IMR-90 (cell line): Measurements from ENCODE around the gene CCDC69. TPM values are rescaled to one million over a fixed set of nuclear protein-coding genes. Genes with fewer than 3 reads are reported as not detected.

Source experiments
- ATAC-seq: fragments of 200-7000 bp; cut with Tn5 transposase; 2 replicates; pipeline ENCODE4 v1.9.1; 2020; ENCODE audit warnings: low read depth, mild to moderate bottlenecking, moderate library complexity
- BruUV-seq: library from RNA; stranded (reverse); fragments of 400-500 nt; replicated peaks from 2 replicates; lab custom pipeline; 2021; lab: Mats Ljungman, UMichigan
- CTCF ChIA-PET: fragments of 300-600 bp; formaldehyde crosslinking; extraction: SDS; loops from one replicate; lab custom pipeline; 2021; ENCODE audit warnings: antibody characterized with exemption; lab: Yijun Ruan, JAX
- POLR2A ChIA-PET: fragments of 300-600 bp; sonication (Branson Sonifier 250); formaldehyde crosslinking; loops from one replicate; lab custom pipeline; 2022; ENCODE audit warnings: antibody characterized with exemption; ENCODE audit not compliant: unreplicated experiment; lab: Charles Lee
- DNase-seq: peaks from one replicate; pipeline ENCODE4 v3.0.0; 2013
- H2AFZ ChIP-seq: replicated peaks from 2 replicates; pipeline ENCODE3; 2013; ENCODE audit warnings: low read length, mild to moderate bottlenecking; ENCODE audit not compliant: poor library complexity
- H2AK5ac ChIP-seq: 2 replicates; pipeline ENCODE4 v1.6.1; 2013; ENCODE audit warnings: low read depth, low read length, inconsistent platforms
- H2AK9ac ChIP-seq: replicated peaks from 2 replicates; pipeline ENCODE3; 2013; ENCODE audit warnings: mild to moderate bottlenecking, low read depth, low read length, moderate library complexity; ENCODE audit not compliant: poor library complexity
- H2BK120ac ChIP-seq: 2 replicates; pipeline ENCODE4 v1.6.1; 2013; ENCODE audit warnings: low read depth, low read length, inconsistent platforms
- H2BK15ac ChIP-seq: 3 replicates; pipeline ENCODE4 v1.6.1; 2013; ENCODE audit warnings: low read depth, low read length, inconsistent platforms
- H2BK20ac ChIP-seq: 2 replicates; pipeline ENCODE4 v1.6.1; 2013; ENCODE audit warnings: low read depth, mild to moderate bottlenecking, inconsistent platforms, low read length, moderate library complexity
- H2BK5ac ChIP-seq: 2 replicates; pipeline ENCODE4 v1.6.1; 2013; ENCODE audit warnings: mild to moderate bottlenecking, low read depth, low read length, inconsistent platforms; ENCODE audit not compliant: poor library complexity, severe bottlenecking
- H3K14ac ChIP-seq: replicated peaks from 2 replicates; pipeline ENCODE4 v1.6.1; 2013; ENCODE audit warnings: low read depth, low read length, inconsistent platforms
- H3K18ac ChIP-seq: 2 replicates; pipeline ENCODE4 v1.6.1; 2013; ENCODE audit warnings: low read depth, low read length, control low read depth
- H3K23ac ChIP-seq: 2 replicates; pipeline ENCODE4 v1.6.1; 2013; ENCODE audit warnings: low read depth, low read length, inconsistent platforms
- H3K27ac ChIP-seq: 2 replicates; pipeline ENCODE4 v1.5.1; 2013; ENCODE audit warnings: mild to moderate bottlenecking, control low read depth, low read length; ENCODE audit not compliant: insufficient read depth
- H3K27me3 ChIP-seq: 2 replicates; pipeline ENCODE4 v1.6.1; 2013; ENCODE audit warnings: low read length; ENCODE audit not compliant: control insufficient read depth, insufficient read depth
- H3K36me3 ChIP-seq: 2 replicates; pipeline ENCODE4 v1.6.1; 2013; ENCODE audit warnings: low read length, mixed read lengths; ENCODE audit not compliant: control insufficient read depth, insufficient read depth
- H3K4ac ChIP-seq: 2 replicates; pipeline ENCODE4 v1.6.1; 2013; ENCODE audit warnings: low read depth, low read length, inconsistent platforms
- H3K4me1 ChIP-seq: 2 replicates; pipeline ENCODE4 v1.6.1; 2013; ENCODE audit warnings: low read length, mixed read lengths; ENCODE audit not compliant: control insufficient read depth, insufficient read depth
- H3K4me2 ChIP-seq: 2 replicates; pipeline ENCODE4 v1.6.1; 2013; ENCODE audit warnings: low read depth, mild to moderate bottlenecking, control low read depth, low read length, moderate library complexity
- H3K4me3 ChIP-seq: 2 replicates; pipeline ENCODE4 v1.5.1; 2013; ENCODE audit warnings: low read depth, mild to moderate bottlenecking, control low read depth, low read length, moderate library complexity; ENCODE audit not compliant: insufficient read depth
- H3K56ac ChIP-seq: 2 replicates; pipeline ENCODE4 v1.6.1; 2013; ENCODE audit warnings: low read length, inconsistent platforms; ENCODE audit not compliant: insufficient read depth; ENCODE audit errors: extremely low read depth
- H3K79me1 ChIP-seq, 2 experiments: 2 replicates each; pipeline ENCODE4 v1.6.1; 2013; ENCODE audit warnings: low read length in 2 of 2, inconsistent platforms in 1 of 2, low read depth in 1 of 2
- H3K9ac ChIP-seq: 2 replicates; pipeline ENCODE4 v1.6.1; 2013; ENCODE audit warnings: low read depth, low read length, control low read depth
- H3K9me1 ChIP-seq: 2 replicates; pipeline ENCODE4 v1.6.1; 2013; ENCODE audit warnings: low read length, inconsistent platforms; ENCODE audit not compliant: insufficient read depth
- H3K9me3 ChIP-seq: 2 replicates; pipeline ENCODE4 v1.6.1; 2013; ENCODE audit warnings: low read length; ENCODE audit not compliant: control insufficient read depth, insufficient read depth
- H4K20me1 ChIP-seq: 2 replicates; pipeline ENCODE4 v1.6.1; 2013; ENCODE audit warnings: low read length, inconsistent platforms; ENCODE audit not compliant: insufficient read depth
- H4K5ac ChIP-seq: 2 replicates; pipeline ENCODE4 v1.6.1; 2013; ENCODE audit warnings: mild to moderate bottlenecking, low read depth, low read length, control low read depth
- H4K8ac ChIP-seq, 2 experiments: 2 replicates each; pipeline ENCODE4 v1.6.1; 2013; ENCODE audit warnings: low read depth in 2 of 2, low read length in 2 of 2, control low read depth in 1 of 2, inconsistent platforms in 1 of 2
- H4K91ac ChIP-seq: 2 replicates; pipeline ENCODE4 v1.6.1; 2013; ENCODE audit warnings: low read depth, low read length, inconsistent platforms; ENCODE audit not compliant: insufficient read depth
- MAFK ChIP-seq: IDR thresholded peaks from 2 replicates; pipeline ENCODE4 v1.6.1; 2012; ENCODE audit warnings: low read depth, low read length, improper control_type of control experiment
- NFE2L2 ChIP-seq: fragments of 150-350 bp; IDR thresholded peaks from 2 replicates; pipeline ENCODE4 v1.6.1; 2016; ENCODE audit warnings: low read depth, mild to moderate bottlenecking, low read length
- WGBS, 2 experiments: methylation state at CpG; one replicate each; pipeline versions ENCODE4 v1.1.5 to v1.1.7; 2013; ENCODE audit warnings: missing lambda C conversion rate in 2 of 2; ENCODE audit not compliant: insufficient read length in 1 of 2; ENCODE audit errors: extremely low coverage in 2 of 2; 5-methylcytosine and 5-hydroxymethylcytosine counted together
- dilution Hi-C: fragments of 300-500 bp; cut with HindIII; formaldehyde crosslinking; loops from one replicate; pipeline ENCODE4 v1.14.3; 2018; ENCODE audit warnings: low sequenced_read_pairs; ENCODE audit not compliant: unreplicated experiment
- in situ Hi-C: fragments of 300-500 bp; cut with MboI; formaldehyde crosslinking; loops from 3 replicates; pipeline ENCODE4 v1.14.3; 2019; ENCODE audit warnings: low sequenced_read_pairs, inconsistent platforms, mixed read lengths
- intact Hi-C: fragments of 100-400 bp; cut with micrococcal nuclease; formaldehyde crosslinking; loops from 2 replicates; pipeline ENCODE4 v1.10.0; 2022
- polyA plus RNA-seq, 3 experiments: library from polyadenylated mRNA; depleted of rRNA; stranded (reverse); fragments of >200 nt; gene quantifications; 2 replicates each; pipeline ENCODE4 v1.2.3, GENCODE V29; 2012; ENCODE audit warnings: low replicate concordance in 1 of 3
- total RNA-seq: library from RNA; depleted of rRNA; stranded (reverse); fragments of >200 nt; gene quantifications from 2 replicates; pipeline ENCODE4 v1.2.3, GENCODE V29; 2012

The CCDC69 gene
- total and polyA plus RNA-seq, 2 of the 4 experiments (the other 2 are of a cell fraction): 0.36 to 0.48 TPM

GRCh38 chr5:151212406-151212798, 11.5 kb downstream of the CCDC69 start:
- Histone ChIP-seq H3K18ac (no peak overlapping the region), H3K4ac (no peak overlapping the region), H3K79me1 (no peaks in the 10 kb centered on the region), H2AK9ac (peak overlapping the region; percentile 42), H3K9me3 (no peaks in the 10 kb centered on the region), H3K4me1 (no peaks in the 10 kb centered on the region), H3K27ac (no peak overlapping the region), H3K9me1 (0 out of 2 replicates have a peak, but pooled peaks cover 3% of the 10 kb centered on the region), H4K8ac (no peak overlapping the region), H2BK20ac (no peak overlapping the region), H3K14ac (no peak overlapping the region), H4K5ac (no peak overlapping the region), H3K56ac (no peak overlapping the region), H3K23ac (no peak overlapping the region), H2BK15ac (no peak overlapping the region), H3K27me3 (peaks cover 7% of the 10 kb centered on the region), H3K36me3 (no peaks in the 10 kb centered on the region), H4K20me1 (no peaks in the 10 kb centered on the region), H3K4me3 (no peak overlapping the region), H3K9ac (no peak overlapping the region), H2BK120ac (no peak overlapping the region), H2AK5ac (no peak overlapping the region), H2AFZ (no peak overlapping the region), H2BK5ac (no peak overlapping the region), H4K91ac (no peak overlapping the region), H3K4me2 (no peak overlapping the region)
- dilution Hi-C loops: no loop called here
- 62% methylated on average over 2 of the region's 3 CpGs; no CpG with 5 or more reads in 1 of the 2 experiments for WGBS, 2 experiments
- POLR2A ChIA-PET: no interaction called here
- BruUV-seq: no TSS peak
- intact Hi-C loops: no loop called here
- CTCF ChIA-PET: no interaction called here
- TF ChIP-seq NFE2L2: no peak
- no peak for TF ChIP-seq MAFK
- DNase-seq (no peak), ATAC-seq (no peak)
- in situ Hi-C loops: no loop called here
